ENCODE results near the gene PDE11A. TPM values are rescaled to one million over a fixed set of nuclear protein-coding genes. Genes with fewer than 3 reads are reported as not detected.
A peak's percentile ranks its signal among the peaks of the same experiment; 100 is the strongest.

PDE11A gene
- total and polyA plus RNA-seq, 4 donors: 1.0 to 5.9 (median 1.7) TPM

DNA sequence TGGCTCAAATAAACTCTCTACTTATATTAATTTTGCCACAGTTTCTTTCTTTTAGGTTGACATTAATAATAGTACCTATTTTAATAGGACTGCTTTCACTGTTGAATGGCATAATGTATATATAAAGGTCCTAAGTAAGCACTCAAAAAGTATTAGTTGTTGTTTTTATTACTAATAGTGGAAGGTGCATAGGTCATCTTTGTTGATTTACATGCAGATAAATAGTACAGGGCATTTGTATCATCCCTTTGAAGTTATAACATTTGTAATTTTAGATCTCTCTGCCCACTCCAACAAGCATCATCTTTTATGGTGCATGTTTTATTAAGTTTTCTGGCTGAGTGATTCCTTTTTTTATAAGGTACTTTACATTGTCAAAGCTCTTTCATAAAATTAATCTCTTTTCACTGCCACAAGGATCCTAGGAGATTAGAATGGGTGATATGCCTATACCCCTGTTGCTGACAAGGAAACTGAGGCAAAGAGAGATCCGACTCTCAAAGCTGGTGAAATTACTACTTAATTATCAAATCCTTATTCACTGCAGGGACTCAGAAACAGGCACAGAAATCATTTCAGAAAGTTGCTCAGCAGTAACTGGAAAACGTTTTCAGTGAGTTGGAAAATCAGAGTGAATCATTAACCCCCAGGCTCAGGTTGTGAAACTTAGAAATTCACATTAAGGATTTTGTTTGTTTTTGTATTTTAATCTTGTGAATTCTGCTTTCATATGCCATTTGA, 380.4 kb downstream of the PDE11A start:
- Histone ChIP-seq H3K4me3 (ENCODE audit: low read depth in 1 of 3, low read length in 3 of 3) (peak overlapping the region in 1 of 3 donors; percentile 9), H3K27ac (ENCODE audit: low read depth in 1 of 2, low read length in 2 of 2) (peak overlapping the region; percentile 36 to 73), H3K27me3 (ENCODE audit: control insufficient read depth in 4 of 4, insufficient read depth in 4 of 4, low read length in 3 of 4) (no peaks in the 10 kb centered on the region), H3K36me3 (ENCODE audit: control insufficient read depth in 4 of 4, insufficient read depth in 3 of 4, low read depth in 1 of 4, low read length in 3 of 4) (no peaks in the 10 kb centered on the region), H3K4me1 (ENCODE audit: control insufficient read depth in 4 of 4, insufficient read depth in 4 of 4, low read length in 3 of 4) (peaks cover 1 to 25% (median 16%) of the 10 kb centered on the region in 4 donors), H3K9me3 (ENCODE audit: control insufficient read depth in 4 of 4, low read length in 3 of 4) (no peaks in the 10 kb centered on the region), H3K9ac (ENCODE audit: low read depth in 1 of 2, low read length in 2 of 2) (peak overlapping the region in 1 of 2 donors; percentile 39)
- DNase-seq (ENCODE audit: low spot score): no peak
- peak; percentile 30 for TF ChIP-seq FOXA2 (IDR thresholded peaks at IDR 0.05)
- TF ChIP-seq ZBTB33 (IDR thresholded peaks at IDR 0.05): no peak
- peak; percentile 50 to 53 for TF ChIP-seq HNF4A (conservative IDR thresholded peaks at IDR 0.05)
- TF ChIP-seq YY1 (IDR thresholded peaks at IDR 0.05): peak; percentile 30
- TF ChIP-seq, protein P1, sequence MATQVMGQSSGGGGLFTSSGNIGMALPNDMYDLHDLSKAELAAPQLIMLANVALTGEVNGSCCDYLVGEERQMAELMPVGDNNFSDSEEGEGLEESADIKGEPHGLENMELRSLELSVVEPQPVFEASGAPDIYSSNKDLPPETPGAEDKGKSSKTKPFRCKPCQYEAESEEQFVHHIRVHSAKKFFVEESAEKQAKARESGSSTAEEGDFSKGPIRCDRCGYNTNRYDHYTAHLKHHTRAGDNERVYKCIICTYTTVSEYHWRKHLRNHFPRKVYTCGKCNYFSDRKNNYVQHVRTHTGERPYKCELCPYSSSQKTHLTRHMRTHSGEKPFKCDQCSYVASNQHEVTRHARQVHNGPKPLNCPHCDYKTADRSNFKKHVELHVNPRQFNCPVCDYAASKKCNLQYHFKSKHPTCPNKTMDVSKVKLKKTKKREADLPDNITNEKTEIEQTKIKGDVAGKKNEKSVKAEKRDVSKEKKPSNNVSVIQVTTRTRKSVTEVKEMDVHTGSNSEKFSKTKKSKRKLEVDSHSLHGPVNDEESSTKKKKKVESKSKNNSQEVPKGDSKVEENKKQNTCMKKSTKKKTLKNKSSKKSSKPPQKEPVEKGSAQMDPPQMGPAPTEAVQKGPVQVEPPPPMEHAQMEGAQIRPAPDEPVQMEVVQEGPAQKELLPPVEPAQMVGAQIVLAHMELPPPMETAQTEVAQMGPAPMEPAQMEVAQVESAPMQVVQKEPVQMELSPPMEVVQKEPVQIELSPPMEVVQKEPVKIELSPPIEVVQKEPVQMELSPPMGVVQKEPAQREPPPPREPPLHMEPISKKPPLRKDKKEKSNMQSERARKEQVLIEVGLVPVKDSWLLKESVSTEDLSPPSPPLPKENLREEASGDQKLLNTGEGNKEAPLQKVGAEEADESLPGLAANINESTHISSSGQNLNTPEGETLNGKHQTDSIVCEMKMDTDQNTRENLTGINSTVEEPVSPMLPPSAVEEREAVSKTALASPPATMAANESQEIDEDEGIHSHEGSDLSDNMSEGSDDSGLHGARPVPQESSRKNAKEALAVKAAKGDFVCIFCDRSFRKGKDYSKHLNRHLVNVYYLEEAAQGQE (IDR thresholded peaks at IDR 0.05): no peak
- no peak for TF ChIP-seq RAD21 (IDR thresholded peaks at IDR 0.05)
- peak; percentile 49 for TF ChIP-seq SP1 (IDR thresholded peaks at IDR 0.05)
- peak in 1 of 2 donors; percentile 3 for TF ChIP-seq RXRA (IDR thresholded peaks at IDR 0.05)
- 23% methylated on average over 2 of the region's 2 CpGs for WGBS

- Histone ChIP-seq H3K4me1 (ENCODE audit: control insufficient read depth in 4 of 4, insufficient read depth in 4 of 4, low read length in 3 of 4) (peaks cover 1 to 25% (median 16%) of the 10 kb centered on the region in 4 donors), H3K36me3 (ENCODE audit: control insufficient read depth in 4 of 4, insufficient read depth in 3 of 4, low read depth in 1 of 4, low read length in 3 of 4) (no peaks in the 10 kb centered on the region), H3K27me3 (ENCODE audit: control insufficient read depth in 4 of 4, insufficient read depth in 4 of 4, low read length in 3 of 4) (no peaks in the 10 kb centered on the region), H3K4me3 (ENCODE audit: low read depth in 1 of 3, low read length in 3 of 3) (no peak overlapping the region), H3K9ac (ENCODE audit: low read depth in 1 of 2, low read length in 2 of 2) (no peak overlapping the region), H3K9me3 (ENCODE audit: control insufficient read depth in 4 of 4, low read length in 3 of 4) (no peaks in the 10 kb centered on the region), H3K27ac (ENCODE audit: low read depth in 1 of 2, low read length in 2 of 2) (no peak overlapping the region)
- no peak for TF ChIP-seq YY1 (IDR thresholded peaks at IDR 0.05)
- 48% methylated on average over 1 of the region's 1 CpG for WGBS
- DNase-seq (ENCODE audit: low spot score): no peak
These were observed 381.4 kb downstream of the PDE11A start for GRCh38 chr2:177691177-177691576.

DNA sequence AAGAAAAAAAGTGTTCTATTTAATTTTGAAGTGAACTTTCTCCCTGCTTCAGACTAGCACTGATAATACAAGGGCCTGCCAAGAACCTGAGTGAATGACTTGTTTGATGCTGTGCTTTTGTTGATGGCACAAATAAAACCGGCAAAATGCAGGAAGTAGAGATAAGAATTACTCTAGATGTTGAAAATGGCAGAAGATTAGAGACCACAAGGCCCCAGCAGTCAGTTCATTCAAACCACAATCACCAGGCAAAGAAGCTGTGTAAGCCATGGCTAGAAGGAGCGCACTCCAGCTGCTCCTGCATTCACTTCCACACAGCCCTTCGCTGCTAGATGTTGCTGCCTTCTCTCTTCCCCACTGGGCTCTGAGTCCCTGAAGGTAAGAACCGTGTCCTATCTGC, 383.0 kb downstream of the PDE11A start:
- no peak overlapping the region for H3K9ac ChIP-seq (ENCODE audit: low read depth in 1 of 2, low read length in 2 of 2)
- no peak overlapping the region for H3K27ac ChIP-seq (ENCODE audit: low read depth in 1 of 2, low read length in 2 of 2)
- no peak for DNase-seq (ENCODE audit: low spot score)
- H3K9me3 ChIP-seq (ENCODE audit: control insufficient read depth in 4 of 4, low read length in 3 of 4): no peaks in the 10 kb centered on the region
- peaks cover 2 to 25% (median 16%) of the 10 kb centered on the region in 4 donors for H3K4me1 ChIP-seq (ENCODE audit: control insufficient read depth in 4 of 4, insufficient read depth in 4 of 4, low read length in 3 of 4)
- 60% methylated on average over 4 of the region's 4 CpGs for WGBS
- no peak overlapping the region for H3K4me3 ChIP-seq (ENCODE audit: low read depth in 1 of 3, low read length in 3 of 3)
- no peaks in the 10 kb centered on the region for H3K27me3 ChIP-seq (ENCODE audit: control insufficient read depth in 4 of 4, insufficient read depth in 4 of 4, low read length in 3 of 4)
- no peaks in the 10 kb centered on the region for H3K36me3 ChIP-seq (ENCODE audit: control insufficient read depth in 4 of 4, insufficient read depth in 3 of 4, low read depth in 1 of 4, low read length in 3 of 4)
- no peak for TF ChIP-seq HNF4G (IDR thresholded peaks at IDR 0.05)
- TF ChIP-seq RXRA (IDR thresholded peaks at IDR 0.05): no peak
- no peak for TF ChIP-seq TAF1 (conservative IDR thresholded peaks at IDR 0.05)
- TF ChIP-seq MAX (IDR thresholded peaks at IDR 0.05): no peak
- TF ChIP-seq, protein P1 (IDR thresholded peaks at IDR 0.05): no peak
- no peak for TF ChIP-seq YY1 (IDR thresholded peaks at IDR 0.05)
- TF ChIP-seq ZBTB33 (IDR thresholded peaks at IDR 0.05): no peak
- TF ChIP-seq HNF4A (conservative IDR thresholded peaks at IDR 0.05): no peak
- TF ChIP-seq JUND (IDR thresholded peaks at IDR 0.05): no peak
- TF ChIP-seq EGR1 (IDR thresholded peaks at IDR 0.05; ENCODE audit: low read depth in 2 of 2): no peak
- TF ChIP-seq FOXA2 (IDR thresholded peaks at IDR 0.05): no peak
- no peak for TF ChIP-seq GABPA (IDR thresholded peaks at IDR 0.05 in 1 of 2, conservative IDR thresholded peaks at IDR 0.05 in 1 of 2)
- TF ChIP-seq FOXA1 (IDR thresholded peaks at IDR 0.05): no peak
